C4-2B (cell line): ENCODE measurements around the gene MT1HL1.

Experiments used
- ZFX ChIP-seq: fragments of 450-650 bp; IDR thresholded peaks from 2 replicates; pipeline ENCODE4 v1.6.1; 2017
- TF ChIP-seq, protein P1 (sequence below): fragments of 450-650 bp; conservative IDR thresholded peaks from 2 replicates; pipeline ENCODE4 v1.5.1; 2017; ENCODE audit warnings: mild to moderate bottlenecking

GRCh38 chr1:237033061-237033460, 28.8 kb upstream of the MT1HL1 start:
- TF ChIP-seq, protein P1, sequence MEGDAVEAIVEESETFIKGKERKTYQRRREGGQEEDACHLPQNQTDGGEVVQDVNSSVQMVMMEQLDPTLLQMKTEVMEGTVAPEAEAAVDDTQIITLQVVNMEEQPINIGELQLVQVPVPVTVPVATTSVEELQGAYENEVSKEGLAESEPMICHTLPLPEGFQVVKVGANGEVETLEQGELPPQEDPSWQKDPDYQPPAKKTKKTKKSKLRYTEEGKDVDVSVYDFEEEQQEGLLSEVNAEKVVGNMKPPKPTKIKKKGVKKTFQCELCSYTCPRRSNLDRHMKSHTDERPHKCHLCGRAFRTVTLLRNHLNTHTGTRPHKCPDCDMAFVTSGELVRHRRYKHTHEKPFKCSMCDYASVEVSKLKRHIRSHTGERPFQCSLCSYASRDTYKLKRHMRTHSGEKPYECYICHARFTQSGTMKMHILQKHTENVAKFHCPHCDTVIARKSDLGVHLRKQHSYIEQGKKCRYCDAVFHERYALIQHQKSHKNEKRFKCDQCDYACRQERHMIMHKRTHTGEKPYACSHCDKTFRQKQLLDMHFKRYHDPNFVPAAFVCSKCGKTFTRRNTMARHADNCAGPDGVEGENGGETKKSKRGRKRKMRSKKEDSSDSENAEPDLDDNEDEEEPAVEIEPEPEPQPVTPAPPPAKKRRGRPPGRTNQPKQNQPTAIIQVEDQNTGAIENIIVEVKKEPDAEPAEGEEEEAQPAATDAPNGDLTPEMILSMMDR, result no peak
- TF ChIP-seq ZFX, result no peak
